HG03025 (cell line): ENCODE measurements around the gene NOS1AP.
"Not testable (repeated sequence)": the region's sequence is repeated elsewhere in the genome, so short reads cannot be mapped to it uniquely, and the experiment has no call there.

Experiments used
- ATAC-seq: cut with Tn5 transposase; IDR thresholded peaks from one replicate; pipeline ENCODE4 v1.9.1; 2021; ENCODE audit warnings: mild to moderate bottlenecking, moderate library complexity; ENCODE audit not compliant: unreplicated experiment, low FRiP score

The NOS1AP gene

DNA sequence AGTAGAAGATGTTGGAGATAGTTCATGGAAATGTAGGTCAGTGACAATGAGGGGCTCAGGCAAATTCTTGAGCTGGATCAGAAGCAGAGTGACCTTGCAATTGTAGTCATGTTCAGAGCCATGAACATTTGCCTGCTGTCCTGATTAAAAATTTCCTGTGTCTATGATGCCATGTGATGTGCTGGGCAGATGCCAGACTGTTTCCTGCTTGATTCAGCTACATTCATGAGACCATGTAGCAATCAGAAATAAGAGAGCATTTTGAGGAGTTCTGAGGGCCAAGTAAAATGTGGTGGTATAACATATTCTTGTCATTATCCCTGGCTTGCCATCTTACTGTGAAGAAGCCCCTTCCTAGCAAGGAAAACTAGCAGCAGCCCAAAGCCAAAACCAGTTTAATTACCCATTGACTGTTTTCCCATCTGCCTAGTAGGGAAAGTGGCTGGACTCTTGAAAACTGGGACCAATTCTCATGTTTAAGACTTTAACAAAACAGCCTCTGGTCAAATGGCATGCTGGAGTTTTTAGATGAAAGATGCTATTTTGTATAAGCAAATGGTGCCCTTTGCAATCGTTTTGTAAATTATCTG lies 118.3 kb downstream of the NOS1AP start:
- no peak for ATAC-seq

GRCh38 chr1:162189345-162189744 lies 119.9 kb downstream of the NOS1AP start:
- ATAC-seq, result no peak

DNA sequence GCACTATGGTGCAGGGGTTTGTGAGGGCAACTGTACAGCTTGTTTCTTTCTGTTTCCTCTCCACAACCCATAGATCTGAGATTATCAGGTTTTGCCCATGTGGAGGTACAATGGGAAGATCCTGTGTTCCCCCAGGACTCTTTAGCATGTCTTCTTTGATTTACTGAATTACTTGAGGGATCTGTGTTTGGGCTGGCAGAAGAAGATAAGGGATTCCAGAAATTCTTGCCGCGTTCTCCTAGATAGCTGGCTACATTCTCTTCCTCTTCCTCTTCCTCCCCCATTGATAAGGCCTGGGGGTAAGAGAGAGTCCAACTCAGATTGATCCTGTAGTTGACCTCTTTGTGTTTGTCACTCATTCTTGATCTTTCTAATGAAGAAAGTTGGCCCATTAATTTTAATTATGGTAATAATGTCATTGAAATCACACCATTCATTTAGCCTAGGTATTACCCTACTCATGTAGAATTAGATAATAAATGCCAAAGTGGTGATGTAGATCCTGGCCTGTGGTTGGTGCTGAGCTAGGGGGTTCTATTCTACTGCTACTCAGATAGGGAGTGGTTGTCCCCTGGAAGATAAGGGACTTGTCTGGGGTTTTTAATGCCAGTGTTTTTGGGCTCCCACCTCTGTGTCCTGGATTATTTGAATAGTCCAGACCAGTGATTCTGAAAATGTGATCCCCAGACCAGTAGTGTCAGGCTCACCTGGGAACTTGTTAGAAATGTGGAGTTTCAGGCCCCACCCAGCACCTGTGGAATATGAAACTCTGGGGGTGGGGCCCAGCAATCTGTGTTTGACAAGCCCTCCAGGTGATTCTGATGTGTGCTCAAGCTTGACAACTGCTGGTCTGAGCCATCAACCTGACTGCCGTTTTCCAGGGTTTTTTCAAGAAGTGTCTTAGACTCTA lies 122.2 kb downstream of the NOS1AP start:
- no peak for ATAC-seq

DNA sequence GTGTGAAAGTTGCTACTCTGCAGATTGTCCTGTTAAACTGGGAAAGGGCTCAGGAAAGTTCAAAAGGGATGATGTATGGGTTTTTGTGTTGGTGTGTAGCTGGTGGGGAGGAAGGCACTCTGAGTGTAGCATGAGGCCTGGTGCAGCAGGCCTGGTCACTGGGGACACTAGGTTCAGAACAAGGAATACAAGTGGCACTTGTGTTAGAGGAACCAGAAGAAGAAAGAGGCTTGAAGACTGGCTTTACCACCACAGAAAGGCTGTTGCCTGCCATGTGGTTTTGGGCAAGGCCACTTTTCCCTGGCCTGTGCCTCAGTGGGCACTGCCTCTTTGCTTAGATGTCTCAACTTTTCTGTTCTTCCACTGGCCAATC lies 122.8 kb downstream of the NOS1AP start:
- ATAC-seq, result no peak

DNA sequence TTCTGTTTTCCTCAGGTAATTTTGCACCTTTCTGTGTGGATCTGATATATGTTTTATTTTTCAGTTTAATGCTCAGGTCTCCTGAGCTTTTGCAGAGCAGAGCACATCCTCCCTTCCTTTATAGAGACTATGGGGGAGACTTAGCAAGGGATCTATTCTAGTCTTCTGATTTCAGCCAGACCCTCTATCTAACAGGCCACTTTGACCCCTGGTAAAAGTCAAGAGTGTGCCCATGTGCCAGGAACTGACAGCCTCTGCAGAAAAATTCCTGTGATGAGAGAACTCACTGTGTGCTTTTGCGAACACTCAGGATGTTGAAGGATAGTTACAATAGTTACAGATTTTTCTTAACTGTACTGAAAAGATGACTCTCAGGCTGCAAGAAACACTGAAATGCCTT lies 123.3 kb downstream of the NOS1AP start:
- no peak for ATAC-seq

DNA sequence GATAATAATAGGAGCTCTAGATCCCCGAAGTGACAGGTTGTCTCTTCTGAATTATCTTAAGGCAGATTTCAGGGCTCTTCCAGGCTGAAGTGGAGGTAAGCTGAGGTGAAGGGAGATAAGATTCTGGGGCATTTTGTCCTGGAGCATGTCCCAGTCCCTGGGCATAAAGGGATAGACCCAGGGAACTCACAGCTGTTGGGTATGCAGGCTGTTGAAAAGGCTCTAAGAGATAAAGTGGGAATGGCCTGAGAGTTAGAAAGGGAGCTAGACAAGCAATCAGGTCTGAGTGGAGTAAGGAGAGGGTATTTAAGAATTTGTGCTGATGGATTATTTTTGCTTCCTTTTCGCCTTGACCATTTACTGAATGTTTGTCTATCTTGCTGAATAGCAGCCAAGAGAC lies 123.7 kb downstream of the NOS1AP start:
- no peak for ATAC-seq

- no peak for ATAC-seq
Observed at GRCh38 chr1:162193815-162194214, 124.3 kb downstream of the NOS1AP start.

GRCh38 chr1:162195567-162195966 lies 126.1 kb downstream of the NOS1AP start:
- no peak for ATAC-seq

DNA sequence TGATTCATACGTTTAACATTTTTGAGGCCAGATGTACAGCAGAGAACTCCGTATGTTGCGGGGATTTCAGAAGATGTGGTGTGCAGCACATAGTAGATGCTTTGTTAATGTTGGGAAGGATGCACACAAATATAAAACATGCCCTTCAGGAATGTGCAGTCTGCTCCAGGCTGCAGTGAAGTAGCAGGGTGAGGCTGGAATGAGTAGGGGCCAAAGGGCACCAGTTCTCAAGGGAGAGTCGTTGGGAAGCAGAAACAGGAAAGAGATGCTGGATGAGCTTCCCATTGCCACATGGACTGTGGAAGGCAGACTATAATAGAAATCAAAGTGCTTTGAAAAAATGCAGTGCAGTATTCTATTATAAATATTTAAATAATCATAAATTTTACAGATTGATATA lies 126.9 kb downstream of the NOS1AP start:
- ATAC-seq, result no peak

DNA sequence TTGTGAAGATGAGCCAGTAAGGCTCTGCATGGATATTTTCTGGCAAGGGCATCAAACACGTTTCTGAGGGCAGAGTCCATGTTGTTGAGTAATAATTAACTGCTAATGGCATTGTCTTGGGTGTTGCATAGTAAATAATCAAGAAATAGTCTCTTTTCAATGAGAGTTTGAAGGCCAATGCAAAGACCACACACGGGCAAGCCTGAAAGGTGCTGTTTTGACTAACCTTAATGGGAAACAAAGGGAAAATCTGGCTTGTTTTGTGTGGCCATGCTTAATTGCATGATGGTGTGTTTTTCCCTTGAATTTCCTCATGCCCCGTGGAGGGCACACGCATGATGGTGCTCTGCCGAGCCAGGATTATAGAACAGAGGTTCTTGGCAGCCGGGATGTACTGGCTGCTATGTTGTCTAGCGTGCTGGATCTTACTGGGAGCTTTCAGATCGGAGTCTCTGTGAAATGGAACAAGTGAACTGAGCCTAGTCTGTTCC lies 127.6 kb downstream of the NOS1AP start:
- no peak for ATAC-seq

- ATAC-seq, result no peak
Observed at GRCh38 chr1:162197615-162198421, 128.3 kb downstream of the NOS1AP start.

DNA sequence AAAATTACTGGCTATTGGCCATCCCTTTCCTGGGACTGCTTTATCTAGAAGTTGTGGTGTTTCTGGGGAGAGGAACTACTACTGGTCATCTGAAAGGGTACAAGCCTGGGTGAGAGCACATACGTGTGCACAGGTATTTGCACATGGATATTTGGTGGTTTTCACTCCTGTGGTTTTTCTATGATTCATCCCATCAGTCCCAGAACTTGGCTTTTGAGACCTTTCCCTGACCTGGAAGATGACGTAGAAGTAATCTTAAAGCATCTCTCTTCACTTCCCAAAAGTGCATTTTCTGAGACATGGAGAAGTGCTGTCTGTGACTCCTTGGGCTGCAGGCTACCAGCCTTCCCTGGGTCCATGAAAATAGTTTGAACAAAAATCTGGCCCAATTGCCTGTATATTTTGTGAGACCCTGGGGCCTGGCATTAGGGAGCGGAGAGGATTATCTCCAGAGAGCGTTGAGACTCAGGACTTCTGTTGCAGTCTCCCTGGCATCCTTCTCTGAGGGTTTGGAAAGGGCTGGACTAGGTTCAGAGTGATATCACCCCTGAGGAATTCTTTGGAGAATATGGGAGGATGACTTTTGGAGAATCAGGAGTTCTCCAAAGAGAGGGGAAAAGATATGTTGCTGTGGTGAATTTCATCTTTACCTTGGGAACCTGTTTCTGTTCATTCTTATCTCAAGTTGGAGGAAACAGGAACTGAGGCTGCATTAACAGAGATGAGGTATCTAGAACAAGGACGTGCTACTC lies 130.8 kb downstream of the NOS1AP start:
- ATAC-seq, result no peak

DNA sequence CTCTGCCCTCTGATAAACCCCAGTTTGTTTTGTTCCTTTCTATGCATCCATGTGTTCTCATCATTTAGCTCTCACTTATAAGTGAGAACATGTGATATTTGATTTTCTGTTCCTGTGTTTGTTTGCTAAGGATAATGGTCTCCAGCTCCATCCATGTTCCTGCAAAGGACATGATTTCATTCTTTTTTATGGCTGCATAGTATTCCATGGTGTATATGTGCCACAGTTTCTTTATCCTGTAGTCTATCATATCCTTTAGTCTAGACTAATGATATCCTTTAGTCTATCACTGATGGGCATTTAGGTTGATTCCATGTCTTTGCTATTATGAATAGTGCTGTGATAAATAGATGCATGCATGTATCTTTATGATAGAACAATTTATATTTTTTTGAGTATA lies 131.6 kb downstream of the NOS1AP start:
- not testable (repeated sequence) for ATAC-seq

- ATAC-seq, result no peak
Observed at GRCh38 chr1:162204129-162204822, 134.8 kb downstream of the NOS1AP start.

DNA sequence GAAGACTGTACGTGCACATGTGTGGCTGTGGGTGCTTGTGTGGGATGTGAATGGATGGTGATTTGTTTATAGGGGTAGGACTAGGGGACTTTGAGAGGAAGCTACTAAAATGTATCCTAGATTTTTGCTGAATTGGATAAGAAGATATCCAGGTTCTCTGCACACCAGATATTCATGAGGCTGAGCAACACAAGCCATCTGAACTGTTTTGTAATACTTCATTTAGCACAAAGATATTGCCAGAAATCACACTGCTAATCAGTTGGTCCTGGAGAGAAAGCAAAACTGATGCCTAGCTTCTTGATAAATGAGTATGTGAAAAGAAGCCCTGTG lies 135.3 kb downstream of the NOS1AP start:
- ATAC-seq, result no peak

DNA sequence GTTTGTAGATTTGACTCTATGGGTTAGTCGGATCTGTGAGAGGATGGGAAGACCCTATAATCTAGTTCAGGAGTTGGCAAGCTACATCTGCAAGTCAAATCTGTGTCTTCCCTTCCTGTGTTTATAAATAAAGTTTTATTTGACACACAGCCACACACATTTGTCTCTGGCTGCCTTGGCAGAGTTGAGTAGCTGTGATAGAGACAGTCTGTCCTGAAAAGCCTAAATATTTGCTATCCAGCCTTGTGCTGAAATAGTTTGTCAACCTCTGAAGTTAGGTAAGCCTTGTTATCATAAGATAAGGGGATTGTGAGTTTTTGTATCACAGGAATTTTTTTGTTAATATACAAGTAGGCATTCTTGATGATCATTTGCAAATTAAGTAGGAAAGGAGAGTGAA lies 136.8 kb downstream of the NOS1AP start:
- ATAC-seq, result no peak

DNA sequence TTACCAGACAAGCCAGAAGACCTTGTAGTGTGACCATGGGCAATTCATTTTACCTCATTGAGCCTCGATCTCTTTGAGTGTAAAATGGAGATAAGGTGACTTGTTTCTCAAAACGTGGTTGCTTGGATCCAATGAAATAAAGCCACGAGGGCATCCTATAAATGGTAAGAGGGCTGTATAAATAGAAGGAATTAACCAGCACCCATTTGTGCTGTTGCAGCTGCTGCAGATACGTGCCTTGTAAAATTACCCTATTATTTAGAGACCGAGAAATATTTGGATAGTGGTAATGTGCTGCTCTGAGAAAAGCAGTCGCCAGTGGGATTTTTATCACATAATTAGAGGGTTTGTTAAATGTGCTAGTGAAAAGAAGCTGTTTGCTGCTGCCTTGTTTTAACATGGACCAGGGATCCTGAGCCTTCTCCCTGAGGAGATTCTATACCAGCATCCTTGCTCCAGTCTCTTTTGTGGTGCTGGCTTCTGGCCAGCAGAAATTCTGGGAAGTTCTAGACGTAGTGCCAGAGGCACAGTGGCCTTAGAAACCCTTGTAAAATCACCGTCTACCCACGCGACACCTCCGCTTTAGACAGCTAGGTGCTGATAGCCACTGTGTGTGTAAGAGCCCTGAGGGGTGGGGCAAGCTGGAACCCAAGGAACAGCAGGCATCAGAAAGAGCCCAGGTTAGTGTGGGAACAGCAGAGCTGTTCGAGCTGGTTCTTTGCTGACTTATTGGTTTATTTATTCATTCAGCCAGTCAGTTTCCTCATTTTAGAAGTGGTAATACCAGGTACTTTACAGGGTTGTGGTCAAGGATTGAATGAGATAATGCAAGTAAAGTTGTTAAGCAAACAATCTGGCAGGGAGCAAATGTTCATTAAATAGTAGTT lies 137.5 kb downstream of the NOS1AP start:
- no peak for ATAC-seq

GRCh38 chr1:162207862-162208261 lies 138.4 kb downstream of the NOS1AP start:
- ATAC-seq, result no peak

DNA sequence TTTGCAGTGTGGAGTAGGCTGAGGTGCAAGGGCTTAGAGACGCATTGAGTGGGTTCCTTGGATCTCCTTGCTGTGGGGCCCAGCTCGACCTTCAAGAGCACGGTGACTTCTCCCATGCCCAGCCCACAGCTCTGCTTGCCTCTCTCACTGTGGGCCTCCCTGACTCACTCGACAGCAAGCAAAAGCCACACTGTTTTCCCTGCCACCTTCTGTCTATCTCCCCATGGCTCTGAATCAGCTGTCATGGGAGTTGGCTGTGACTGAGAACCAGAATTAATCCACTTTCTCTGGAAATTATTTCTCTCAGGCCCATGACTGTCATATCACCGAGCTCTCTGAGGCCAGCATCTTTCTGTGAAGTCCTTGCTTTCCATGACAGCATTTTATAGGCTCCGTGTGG lies 140.7 kb downstream of the NOS1AP start:
- no peak for ATAC-seq
